ENCODE data around the gene ANXA5.

Gene ANXA5

DNA sequence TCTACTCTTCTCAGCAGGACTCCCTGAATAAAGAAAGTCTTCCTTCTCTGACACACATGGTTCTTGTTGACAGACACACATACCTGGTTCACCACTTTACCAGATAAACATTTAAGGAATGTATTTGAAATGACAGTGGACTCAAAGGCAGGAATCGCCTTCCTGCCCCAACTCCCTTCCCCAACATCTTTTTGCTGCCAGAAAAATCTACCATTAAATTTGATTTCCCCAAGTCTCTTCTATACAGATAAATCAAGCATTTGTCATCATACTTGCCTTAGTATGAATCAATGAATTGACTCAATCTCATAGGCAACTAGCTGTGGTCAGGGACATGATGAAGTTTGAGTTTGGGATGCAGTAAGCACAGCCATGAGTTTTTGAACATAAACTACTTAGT, 23.3 kb upstream of the ANXA5 start:
- Histone ChIP-seq H3K4me1 (ENCODE audit: control insufficient read depth, insufficient read depth, low read length) (no peaks in the 10 kb centered on the region), H3K4me3 (ENCODE audit: low read depth, low read length) (no peak overlapping the region), H3K36me3 (ENCODE audit: control insufficient read depth in 2 of 2, insufficient read depth in 1 of 2, low read length in 2 of 2) (no peaks in the 10 kb centered on the region), H3K9me3 (ENCODE audit: control insufficient read depth, insufficient read depth, low read depth, low read length) (no peaks in the 10 kb centered on the region), H3K27ac (ENCODE audit: extremely low read depth, low read depth, low read length) (no peak overlapping the region)
- ChIA-PET CTCF (no interaction called here), POLR2A (no interaction called here)
- TF ChIP-seq ZNF830 (tag by site-specific recombination; IDR thresholded peaks at IDR 0.05; ENCODE audit: low read depth) (no peak), ZNF624 (tag by site-specific recombination; IDR thresholded peaks at IDR 0.05) (no peak), ZFHX2 (tag by site-specific recombination; conservative IDR thresholded peaks at IDR 0.05) (no peak), ELK4 (IDR thresholded peaks at IDR 0.05; ENCODE audit: borderline replicate concordance, low read depth, low read length) (no peak), ZFP41 (tag by site-specific recombination; IDR thresholded peaks at IDR 0.05; ENCODE audit: borderline replicate concordance) (no peak), ZNF501 (tag by site-specific recombination; IDR thresholded peaks at IDR 0.05) (no peak), ZNF362 (tag by site-specific recombination; IDR thresholded peaks at IDR 0.05) (no peak), REPIN1 (tag by site-specific recombination; IDR thresholded peaks at IDR 0.05; ENCODE audit: low read depth) (no peak), IKZF3 (tag by site-specific recombination; IDR thresholded peaks at IDR 0.05) (no peak), KLF17 (tag by site-specific recombination; IDR thresholded peaks at IDR 0.05) (no peak), ZNF529 (tag by site-specific recombination; IDR thresholded peaks at IDR 0.05; ENCODE audit: insufficient replicate concordance) (no peak), ZNF366 (tag by site-specific recombination; conservative IDR thresholded peaks at IDR 0.05) (no peak), GLI4 (tag by site-specific recombination; IDR thresholded peaks at IDR 0.05) (no peak), ZNF571 (tag by site-specific recombination; IDR thresholded peaks at IDR 0.05) (no peak), TSHZ1 (tag by site-specific recombination; IDR thresholded peaks at IDR 0.05; ENCODE audit: borderline replicate concordance) (no peak), ZNF701 (tag by site-specific recombination; IDR thresholded peaks at IDR 0.05) (no peak), ZNF792 (tag by site-specific recombination; IDR thresholded peaks at IDR 0.05) (no peak), SCRT2 (tag by site-specific recombination; IDR thresholded peaks at IDR 0.05) (no peak)

DNA sequence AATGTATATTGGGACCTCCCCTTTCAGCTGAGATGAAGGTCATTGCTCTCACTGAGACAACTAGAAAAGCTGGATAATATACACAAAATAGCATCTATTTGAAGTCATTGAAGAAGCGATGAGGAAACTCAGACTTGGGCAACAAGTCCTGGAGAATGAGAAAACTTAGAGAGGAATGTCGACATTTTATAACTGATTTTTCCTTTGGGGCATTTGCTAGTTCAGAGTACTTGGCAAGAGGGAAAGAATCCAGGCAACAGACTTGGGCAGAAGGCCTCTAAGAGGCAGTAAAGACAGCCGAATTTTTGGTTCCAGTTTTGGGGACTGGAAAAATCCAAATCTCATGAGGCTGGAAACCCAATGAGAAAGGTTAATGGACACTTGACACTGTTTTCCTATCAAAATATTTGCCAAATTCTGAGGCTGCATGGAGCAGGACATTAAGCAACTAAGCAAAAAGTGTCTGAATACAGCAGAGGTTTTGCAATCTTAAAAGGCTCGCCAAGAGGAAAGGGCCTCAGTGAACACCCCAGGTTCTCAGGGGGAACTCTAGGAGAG, 21.0 kb upstream of the ANXA5 start:
- ChIA-PET POLR2A (no interaction called here), CTCF (no interaction called here)
- Histone ChIP-seq H3K27ac (ENCODE audit: extremely low read depth, low read depth, low read length) (no peak overlapping the region), H3K9me3 (ENCODE audit: control insufficient read depth, insufficient read depth, low read depth, low read length) (no peaks in the 10 kb centered on the region), H3K4me3 (ENCODE audit: low read depth, low read length) (no peak overlapping the region), H3K4me1 (ENCODE audit: control insufficient read depth, insufficient read depth, low read length) (no peaks in the 10 kb centered on the region), H3K36me3 (ENCODE audit: control insufficient read depth in 2 of 2, insufficient read depth in 1 of 2, low read length in 2 of 2) (no peaks in the 10 kb centered on the region)
- TF ChIP-seq ZNF623 (tag by site-specific recombination; IDR thresholded peaks at IDR 0.05) = no peak

All from HEK293 (cell line).